DOHH2 (cell line): ENCODE data around the gene ANK2.

ENCODE experiments used
- CTCF ChIP-seq: fragments of 200-600 bp; sonication (generic); IDR thresholded peaks from one replicate; pipeline ENCODE4 v1.5.1; 2014; ENCODE audit warnings: antibody characterized with exemption, mild to moderate bottlenecking, low read depth, low read length; ENCODE audit not compliant: poor library complexity, severe bottlenecking
- EZH2phosphoT487 ChIP-seq: fragments of 200-600 bp; sonication (generic); IDR thresholded peaks from 2 replicates; pipeline ENCODE4 v1.6.1; 2017; ENCODE audit warnings: borderline replicate concordance, mild to moderate bottlenecking, antibody characterized with exemption, low read length, moderate library complexity, mixed read lengths

DNA sequence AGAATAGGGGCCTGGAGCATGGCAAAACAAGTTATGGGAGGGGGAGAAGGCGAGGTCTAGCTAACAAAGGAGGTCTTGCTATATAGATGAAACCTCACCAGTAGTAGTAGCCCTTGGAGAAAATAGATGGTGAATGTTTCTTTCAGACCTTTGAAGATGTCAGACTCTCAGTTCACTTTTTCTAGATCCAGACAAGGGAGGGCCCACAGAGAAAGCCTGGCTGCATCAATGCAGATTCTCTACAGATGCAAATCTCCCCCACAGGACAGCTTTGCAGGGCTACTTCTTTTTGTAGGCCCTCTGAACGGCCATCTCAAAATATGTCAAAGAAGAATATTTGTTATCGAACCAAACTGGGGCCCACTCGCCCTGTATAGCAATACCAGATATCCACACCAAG lies 159.7 kb downstream of the ANK2 start:
- TF ChIP-seq CTCF (no peak), EZH2phosphoT487 (no peak)
